Measurements from ENCODE around the gene LGALS14.

Gene LGALS14, protein sequence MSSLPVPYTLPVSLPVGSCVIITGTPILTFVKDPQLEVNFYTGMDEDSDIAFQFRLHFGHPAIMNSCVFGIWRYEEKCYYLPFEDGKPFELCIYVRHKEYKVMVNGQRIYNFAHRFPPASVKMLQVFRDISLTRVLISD

DNA sequence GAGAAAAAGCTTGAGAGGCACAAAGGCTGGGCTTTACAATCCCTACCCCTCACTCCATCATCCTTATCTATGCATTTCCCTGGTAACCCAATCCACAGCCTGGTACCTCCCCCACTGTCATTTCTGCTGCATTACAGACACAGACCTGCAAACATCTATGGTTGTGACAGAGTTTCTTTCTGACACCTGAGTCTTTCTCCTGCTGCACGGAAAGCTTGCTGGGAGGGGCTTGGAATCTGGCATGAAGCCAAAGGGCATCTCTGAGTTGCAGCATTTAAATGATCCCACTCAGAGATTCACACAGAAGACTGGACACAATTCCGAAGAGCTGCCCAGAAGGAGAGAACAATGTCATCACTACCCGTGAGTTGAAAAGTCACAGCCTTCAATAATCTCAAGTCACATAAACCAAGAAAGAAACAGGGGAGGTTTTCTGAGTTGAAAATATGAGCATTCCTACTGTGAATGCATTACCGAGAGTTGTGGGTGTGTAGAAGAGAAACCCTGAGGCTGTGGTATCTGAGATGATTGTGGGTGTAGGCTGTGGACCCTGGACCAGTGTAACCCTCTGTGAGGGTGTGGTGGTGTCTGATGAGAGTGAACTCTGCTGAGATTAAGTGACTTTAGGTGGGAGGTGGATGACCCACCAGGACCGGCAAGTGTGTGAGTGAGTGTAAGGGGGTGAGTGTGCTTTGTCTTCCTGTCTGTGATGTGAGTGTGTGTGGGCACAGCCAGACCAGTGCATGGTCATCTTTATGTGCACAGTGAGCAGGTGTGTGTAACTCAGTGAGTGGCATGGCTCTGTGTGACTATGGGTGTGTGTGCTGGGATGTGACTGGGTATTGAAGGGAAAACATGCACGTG lies at the start of gene LGALS14:
Gene LGALS14, plus strand, starts transcription at position 301 of the 864 bp plus-strand sequence. Its CDS starts 48 bp downstream, at position 349.
- TF ChIP-seq, protein P1, sequence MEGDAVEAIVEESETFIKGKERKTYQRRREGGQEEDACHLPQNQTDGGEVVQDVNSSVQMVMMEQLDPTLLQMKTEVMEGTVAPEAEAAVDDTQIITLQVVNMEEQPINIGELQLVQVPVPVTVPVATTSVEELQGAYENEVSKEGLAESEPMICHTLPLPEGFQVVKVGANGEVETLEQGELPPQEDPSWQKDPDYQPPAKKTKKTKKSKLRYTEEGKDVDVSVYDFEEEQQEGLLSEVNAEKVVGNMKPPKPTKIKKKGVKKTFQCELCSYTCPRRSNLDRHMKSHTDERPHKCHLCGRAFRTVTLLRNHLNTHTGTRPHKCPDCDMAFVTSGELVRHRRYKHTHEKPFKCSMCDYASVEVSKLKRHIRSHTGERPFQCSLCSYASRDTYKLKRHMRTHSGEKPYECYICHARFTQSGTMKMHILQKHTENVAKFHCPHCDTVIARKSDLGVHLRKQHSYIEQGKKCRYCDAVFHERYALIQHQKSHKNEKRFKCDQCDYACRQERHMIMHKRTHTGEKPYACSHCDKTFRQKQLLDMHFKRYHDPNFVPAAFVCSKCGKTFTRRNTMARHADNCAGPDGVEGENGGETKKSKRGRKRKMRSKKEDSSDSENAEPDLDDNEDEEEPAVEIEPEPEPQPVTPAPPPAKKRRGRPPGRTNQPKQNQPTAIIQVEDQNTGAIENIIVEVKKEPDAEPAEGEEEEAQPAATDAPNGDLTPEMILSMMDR (IDR thresholded peaks at IDR 0.05) = no peak

DNA sequence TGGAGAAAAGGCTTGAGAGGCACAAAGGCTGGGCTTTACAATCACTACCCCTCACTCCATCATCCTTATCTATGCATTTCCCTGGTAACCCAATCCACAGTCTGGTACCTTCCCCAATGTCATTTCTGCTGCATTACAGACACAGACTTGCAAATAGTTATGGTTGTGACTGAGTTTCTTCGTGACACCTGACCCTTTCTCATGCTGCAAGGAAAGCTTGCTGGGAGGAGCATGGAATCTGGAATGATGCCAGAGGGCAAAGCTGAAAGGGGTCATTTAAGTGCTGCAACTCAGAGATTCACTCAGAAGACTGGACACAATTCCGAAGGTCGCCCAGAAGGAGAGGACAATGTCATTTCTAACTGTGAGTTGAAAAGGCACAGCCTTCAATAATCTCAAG lies 48.7 kb upstream of the LGALS14 start, which contains the start of gene LGALS16:
Gene LGALS16, plus strand, starts transcription at position 301 of the 400 bp plus-strand sequence. Its CDS starts 49 bp downstream, at position 350.
- TF ChIP-seq, protein P1 (IDR thresholded peaks at IDR 0.05) = no peak

DNA sequence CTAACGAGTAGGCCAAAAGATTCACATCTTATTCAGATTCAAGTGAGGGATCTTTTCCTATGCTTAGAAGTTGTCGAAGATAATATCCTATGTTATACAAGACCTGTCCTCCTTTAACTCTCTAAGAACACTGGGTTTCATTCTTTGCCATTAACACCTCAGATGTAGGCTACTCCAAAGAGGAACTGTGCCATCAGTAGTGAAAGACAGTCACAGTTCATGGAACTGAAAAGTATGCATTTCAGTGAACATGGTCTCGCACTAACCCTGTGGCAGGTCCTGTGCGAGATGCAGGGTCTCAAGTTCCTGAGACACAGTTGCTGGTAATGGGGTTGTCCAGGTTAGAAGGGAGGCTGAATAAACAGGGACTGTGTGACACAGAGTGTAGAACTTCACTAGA lies 44.5 kb upstream of the LGALS14 start:
- TF ChIP-seq, protein P1 (IDR thresholded peaks at IDR 0.05) = no peak

DNA sequence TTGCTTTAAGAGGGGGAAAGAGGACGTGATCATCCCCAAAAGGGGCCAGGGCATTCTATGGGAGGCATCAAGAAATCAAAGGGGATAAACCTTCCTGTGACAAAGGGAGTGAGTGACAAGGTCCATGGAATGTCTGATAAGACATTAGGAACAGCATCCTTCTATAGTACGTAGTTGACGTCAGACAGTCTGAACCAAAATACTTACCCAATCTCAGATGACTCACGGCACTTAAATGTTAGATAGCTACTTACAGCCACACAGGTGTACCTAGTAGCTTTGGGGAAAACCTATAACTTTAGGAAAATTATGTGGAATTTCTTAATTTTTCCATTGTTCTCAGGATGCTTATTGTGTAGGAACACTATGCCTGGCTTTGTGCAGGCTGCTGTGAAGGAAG lies 43.6 kb upstream of the LGALS14 start:
- TF ChIP-seq, protein P1 (IDR thresholded peaks at IDR 0.05) = no peak

DNA sequence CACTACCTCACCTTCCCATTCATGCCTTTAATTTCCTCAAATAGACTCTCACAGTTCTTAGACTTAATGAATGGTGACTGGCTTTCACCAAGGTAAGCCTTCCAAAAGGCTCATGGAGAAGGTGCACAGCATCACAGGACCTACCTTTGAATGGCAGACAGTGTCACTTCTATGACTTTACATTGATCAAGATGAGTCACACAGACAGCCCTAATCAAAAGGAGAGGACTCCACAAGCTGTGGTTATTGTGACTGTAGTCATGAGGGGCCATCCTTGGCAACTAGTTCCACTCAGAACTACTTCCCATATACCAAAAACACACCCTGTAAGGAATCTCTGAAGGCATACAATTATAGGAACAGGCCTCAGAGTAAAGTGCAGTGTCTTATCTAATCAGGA lies 42.7 kb upstream of the LGALS14 start:
- TF ChIP-seq, protein P1 (IDR thresholded peaks at IDR 0.05) = no peak

DNA sequence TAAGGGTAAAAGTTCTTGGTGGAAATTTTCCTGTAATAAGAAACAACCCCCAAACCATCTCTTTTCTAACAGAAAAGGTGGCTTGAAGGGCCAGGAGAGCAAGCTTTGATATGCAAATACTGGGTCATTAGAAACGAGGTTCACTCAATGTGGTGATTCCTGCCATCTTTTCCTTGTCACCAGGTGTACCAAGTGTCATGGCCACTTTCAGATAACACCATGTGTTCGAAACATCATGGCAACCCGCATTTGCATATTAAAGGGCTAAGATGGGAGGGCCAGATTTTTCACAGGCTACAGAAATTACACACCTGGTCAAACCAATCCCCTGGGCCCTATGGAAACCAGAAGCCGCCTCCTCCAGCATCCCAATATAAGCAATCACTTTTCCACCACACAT lies 33.3 kb upstream of the LGALS14 start:
- TF ChIP-seq, protein P1 (IDR thresholded peaks at IDR 0.05) = no peak

DNA sequence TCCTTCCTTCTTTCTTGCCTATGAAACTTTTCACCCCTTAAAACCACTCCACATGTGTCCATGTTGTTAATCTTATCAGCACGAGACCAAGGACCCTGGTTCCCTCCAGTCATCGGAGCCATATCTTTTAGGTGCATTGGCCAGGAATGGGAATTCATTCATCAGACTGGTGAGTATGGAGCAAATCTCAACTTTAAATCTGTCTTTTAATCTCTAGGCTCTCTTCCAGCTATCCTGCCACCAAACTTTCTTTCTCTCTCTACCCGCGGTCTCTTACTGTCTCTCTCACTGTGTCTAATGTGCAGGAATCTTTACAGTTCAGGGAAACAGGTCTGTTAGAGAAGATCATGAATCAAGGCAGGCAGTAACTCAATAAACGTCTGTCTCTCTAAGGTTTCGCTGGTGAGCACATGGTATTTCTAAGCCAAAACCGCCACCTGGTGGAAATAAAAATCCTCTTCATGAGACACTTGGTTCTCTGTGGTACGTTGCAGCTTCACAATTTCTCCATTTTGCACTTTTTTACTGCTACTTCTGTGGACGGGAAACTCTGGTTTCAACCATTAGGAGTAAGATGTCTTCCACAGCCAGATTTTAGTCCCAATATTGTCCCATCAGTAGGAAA lies 32.4 kb upstream of the LGALS14 start:
- TF ChIP-seq, protein P1 (IDR thresholded peaks at IDR 0.05) = peak; percentile 64
